Mammary epithelial cell (primary cell): ENCODE measurements around the gene NUDT4B.
"Not testable (repeated sequence)": the region's sequence is repeated elsewhere in the genome, so short reads cannot be mapped to it uniquely, and the experiment has no call there.

Source experiments
- CTCF ChIP-seq, 2 donors: IDR thresholded peaks in 1 of 2; conservative IDR thresholded peaks in 1 of 2; 2 replicates each; pipeline ENCODE4 v1.5.1; 2011 to 2012; ENCODE audit warnings: inconsistent platforms in 2 of 2, low read length in 2 of 2, mild to moderate bottlenecking in 2 of 2, control low read depth in 1 of 2, low read depth in 1 of 2; ENCODE audit not compliant: insufficient read depth in 1 of 2; ENCODE audit errors: extremely low read depth in 1 of 2
- EZH2 ChIP-seq: IDR thresholded peaks from 2 replicates; pipeline ENCODE4 v1.6.1; 2012; ENCODE audit warnings: low read length, inconsistent platforms, borderline replicate concordance

- not testable (repeated sequence) for TF ChIP-seq CTCF (conservative IDR thresholded peaks at IDR 0.05 in 1 of 2, IDR thresholded peaks at IDR 0.05 in 1 of 2; ENCODE audit: extremely low read depth in 1 of 2, insufficient read depth in 1 of 2, low read depth in 1 of 2, low read length in 2 of 2); EZH2
These were observed 20.7 kb upstream of the NUDT4B start for GRCh38 chr1:148727862-148728261.
